ENCODE measurements around the gene ENPEP.

ENPEP gene

GRCh38 chr4:110611968-110612447 is 136.1 kb downstream of the ENPEP start:
- DNase-seq, result no peak

- DNase-seq, result no peak
Observed at GRCh38 chr4:110612631-110613269, 136.8 kb downstream of the ENPEP start.

DNA sequence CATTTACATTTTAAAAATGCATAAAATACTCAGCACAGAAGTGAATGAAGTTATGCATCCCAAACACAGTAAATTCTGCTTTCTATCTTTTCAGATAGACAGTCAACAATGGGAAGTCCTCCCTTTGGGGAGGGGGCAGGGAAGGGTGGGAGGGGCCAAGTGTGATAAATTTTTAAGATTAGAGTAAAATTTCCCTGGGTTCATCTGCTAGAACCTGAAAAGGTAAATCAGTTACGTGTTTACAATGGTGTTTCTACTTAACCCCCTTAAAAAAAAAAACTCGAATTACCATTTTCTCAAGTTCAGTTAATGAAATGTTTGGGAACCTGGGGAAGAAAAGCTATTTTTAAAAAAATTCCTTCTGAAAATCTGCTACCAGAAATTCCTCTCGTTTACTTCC is 137.8 kb downstream of the ENPEP start:
- no peak for DNase-seq

DNA sequence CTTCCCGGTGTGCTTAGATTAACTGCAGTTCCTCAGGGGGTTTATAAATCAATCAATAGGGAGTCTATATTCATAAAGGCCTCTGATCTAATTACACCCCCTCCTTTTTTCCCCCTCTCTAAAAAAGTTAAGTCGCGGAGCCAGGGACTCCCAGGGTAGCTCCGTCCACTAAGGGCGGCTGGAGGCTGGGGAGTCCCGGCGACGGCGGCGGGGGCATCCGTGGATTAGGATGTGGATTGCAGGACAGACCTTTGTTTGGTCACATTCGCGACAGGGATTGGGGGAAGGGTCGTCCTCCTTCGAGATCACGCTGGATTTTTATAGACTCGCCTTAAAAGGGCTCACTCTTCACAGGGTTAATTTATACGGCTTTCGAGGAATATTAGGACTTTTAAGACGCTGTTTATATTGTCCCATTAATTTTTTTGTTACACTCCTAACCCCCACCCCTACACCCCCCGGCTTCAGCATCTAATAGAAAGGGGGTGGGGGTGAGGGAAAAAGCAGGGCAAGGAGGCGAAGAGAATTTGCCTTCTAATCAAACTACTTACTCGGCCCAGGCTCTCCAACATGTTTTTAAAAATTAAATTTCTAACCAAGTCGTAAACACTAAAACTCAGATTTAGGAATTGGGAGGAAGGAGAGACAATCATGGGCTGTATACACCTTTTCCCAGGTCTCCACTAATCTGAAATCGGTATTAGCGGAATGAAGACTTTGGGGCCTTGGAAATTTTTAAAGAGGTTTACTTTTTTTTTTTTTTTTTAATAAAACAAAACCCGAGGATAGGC is 138.4 kb downstream of the ENPEP start:
- DNase-seq, result no peak

Measured in amniotic stem cell (primary cell).